GM18873 (cell line): ENCODE results near the gene IGSF8.
"Not testable (repeated sequence)": the region's sequence is repeated elsewhere in the genome, so short reads cannot be mapped to it uniquely, and the experiment has no call there.

Experiments used
- ATAC-seq: cut with Tn5 transposase; IDR thresholded peaks from one replicate; pipeline ENCODE4 v1.9.1; 2021; ENCODE audit warnings: mild to moderate bottlenecking, moderate library complexity, moderate number of reproducible peaks; ENCODE audit not compliant: unreplicated experiment, low FRiP score

IGSF8 gene

DNA sequence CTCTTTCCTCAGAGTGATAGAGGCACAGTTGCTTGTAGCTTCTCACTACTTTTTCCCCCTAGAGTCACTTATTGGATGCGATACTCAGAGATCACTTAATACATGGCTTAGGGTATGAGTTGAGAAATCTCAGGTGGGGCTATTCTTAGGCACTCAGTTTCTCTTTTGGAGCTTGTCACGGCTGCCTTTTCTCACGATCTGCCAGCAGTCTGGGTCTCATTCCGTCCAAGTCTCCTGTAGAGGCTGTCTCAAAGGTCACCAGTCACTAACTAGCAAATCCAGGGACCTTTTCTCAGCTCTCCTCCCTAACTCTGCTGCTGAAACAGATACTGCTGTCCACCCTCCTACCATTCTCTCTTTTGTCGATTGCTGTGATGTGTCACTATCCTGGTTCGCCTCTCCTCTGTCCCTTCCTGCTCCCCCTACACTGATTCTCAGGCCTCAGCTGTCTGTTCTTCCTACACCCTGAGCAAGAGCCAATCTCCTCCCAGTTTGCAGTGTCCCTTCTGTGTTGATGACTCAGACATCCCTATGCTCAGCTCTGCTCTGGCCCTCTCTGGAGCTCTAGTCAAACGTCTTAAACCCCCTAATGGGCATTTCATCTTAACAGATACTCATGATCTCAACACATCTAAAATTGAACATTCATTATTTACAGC is 29.6 kb upstream of the IGSF8 start:
- no peak for ATAC-seq

DNA sequence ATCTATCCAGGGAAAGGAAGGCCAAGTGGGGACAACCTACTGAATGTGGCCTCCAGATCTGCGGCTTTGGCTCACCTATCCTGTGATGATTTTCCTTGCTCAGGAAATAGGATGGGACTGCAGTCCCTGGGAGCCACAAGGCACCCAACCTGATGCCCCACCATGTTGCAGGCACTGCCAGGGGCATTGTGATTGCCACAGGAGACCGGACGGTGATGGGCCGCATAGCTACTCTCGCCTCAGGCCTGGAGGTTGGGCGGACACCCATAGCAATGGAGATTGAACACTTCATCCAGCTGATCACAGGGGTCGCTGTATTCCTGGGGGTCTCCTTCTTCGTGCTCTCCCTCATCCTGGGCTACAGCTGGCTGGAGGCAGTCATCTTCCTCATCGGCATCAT is 29.0 kb upstream of the IGSF8 start:
- no peak for ATAC-seq

DNA sequence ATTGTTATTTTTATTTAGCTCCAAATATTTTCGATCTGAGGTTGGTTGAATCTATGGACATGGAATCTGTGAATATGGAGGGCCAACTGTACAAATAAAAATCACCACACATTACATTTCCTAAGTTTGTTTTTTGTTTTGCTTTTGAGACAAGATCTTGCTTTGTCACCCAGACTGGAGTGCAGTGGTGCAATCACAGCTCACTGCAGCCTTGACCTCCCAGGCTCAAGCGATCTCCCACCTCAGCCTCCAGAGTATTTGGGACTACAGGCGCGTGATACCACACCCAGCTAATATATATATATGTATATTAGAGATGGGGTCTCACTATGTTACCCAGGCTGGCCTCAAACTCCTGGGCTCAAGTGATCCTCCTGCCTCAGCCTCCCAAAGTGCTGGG is 27.9 kb upstream of the IGSF8 start:
- ATAC-seq, result not testable (repeated sequence)

DNA sequence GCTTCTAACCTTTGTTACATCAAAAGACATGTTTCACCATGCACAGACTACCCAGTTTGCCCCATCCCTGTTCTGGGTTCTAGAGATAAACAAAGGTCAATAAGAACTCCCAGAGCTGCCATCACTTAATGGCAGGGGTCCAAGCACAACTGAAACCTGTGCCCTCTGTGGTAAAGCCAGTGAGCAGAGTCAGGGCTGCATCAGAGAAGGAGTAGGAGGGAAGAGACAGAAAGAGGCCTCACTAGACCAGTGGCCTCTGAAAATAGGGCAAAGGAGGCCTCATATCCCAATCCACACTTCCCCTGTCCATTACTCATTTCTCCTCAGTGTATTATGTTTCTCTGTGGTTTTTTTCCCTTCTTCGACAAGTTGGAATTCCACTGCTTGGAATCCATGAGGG is 27.3 kb upstream of the IGSF8 start:
- ATAC-seq, result no peak

DNA sequence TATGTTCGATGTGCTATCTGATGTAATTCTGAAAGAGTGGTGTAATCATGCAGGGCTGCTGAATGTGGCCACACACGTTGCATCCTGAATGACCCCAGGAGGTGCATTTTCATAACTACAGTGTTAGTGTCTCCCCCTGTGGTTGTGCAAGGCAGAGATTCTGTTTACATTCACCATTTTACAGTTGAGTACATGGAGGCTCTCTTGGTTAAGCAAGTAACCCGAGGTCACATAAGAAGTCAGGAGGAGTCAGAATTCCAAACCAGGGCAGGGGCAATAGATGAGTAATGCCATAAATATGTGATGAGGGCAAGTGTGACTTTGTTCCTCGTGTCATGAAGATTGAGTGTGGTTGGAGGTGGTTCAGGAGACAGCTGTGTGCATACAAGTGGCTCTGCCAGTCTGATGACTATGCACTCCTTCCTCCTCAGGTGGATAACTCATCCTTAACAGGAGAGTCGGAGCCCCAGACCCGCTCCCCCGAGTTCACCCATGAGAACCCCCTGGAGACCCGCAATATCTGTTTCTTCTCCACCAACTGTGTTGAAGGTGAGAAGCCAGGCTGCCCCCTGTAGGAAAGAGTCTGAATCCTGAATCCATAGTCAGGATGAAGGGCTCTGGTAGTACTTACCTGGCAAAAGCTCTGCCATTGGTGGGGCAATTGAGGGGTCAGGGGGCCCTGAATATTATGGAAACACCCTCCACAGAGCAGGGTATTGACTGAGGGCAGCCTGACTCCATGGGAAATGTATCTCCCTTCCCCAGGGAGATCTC is 26.5 kb upstream of the IGSF8 start:
- ATAC-seq, result no peak

DNA sequence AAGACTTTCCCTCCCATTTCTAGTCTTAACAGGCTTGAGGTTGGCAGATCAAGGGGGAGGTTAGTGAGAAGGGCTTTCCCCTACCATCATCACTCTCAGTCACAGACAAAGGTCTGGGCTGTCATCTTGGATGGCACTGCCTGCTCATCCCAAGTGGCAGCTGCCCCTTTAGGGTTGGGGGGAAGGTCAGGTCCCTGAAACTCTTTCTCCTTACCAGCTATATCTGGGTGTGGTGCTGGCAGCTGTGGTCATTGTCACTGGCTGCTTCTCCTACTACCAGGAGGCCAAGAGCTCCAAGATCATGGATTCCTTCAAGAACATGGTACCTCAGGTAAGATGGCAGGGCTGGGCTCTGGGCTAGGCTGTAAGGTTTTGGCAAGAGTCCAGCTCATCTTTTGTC is 25.3 kb upstream of the IGSF8 start:
- no peak for ATAC-seq

DNA sequence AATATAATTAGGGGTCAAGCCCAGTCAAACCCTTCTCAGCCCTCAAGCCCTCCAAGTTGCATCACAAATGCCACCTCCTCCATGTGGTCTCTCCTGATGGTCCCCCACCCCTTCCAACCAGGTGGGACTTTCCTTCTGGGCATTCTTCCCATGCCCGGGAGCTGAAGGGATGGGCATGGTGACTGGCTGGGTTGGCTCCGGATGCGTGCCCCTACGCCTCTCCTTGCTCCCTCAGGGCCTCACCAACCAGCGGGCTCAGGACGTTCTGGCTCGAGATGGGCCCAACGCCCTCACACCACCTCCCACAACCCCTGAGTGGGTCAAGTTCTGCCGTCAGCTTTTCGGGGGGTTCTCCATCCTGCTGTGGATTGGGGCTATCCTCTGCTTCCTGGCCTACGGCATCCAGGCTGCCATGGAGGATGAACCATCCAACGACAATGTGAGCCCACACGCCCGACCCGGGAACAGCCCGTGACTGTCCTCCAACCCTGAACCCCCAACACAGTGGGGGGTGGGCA is 24.6 kb upstream of the IGSF8 start:
- ATAC-seq, result no peak

DNA sequence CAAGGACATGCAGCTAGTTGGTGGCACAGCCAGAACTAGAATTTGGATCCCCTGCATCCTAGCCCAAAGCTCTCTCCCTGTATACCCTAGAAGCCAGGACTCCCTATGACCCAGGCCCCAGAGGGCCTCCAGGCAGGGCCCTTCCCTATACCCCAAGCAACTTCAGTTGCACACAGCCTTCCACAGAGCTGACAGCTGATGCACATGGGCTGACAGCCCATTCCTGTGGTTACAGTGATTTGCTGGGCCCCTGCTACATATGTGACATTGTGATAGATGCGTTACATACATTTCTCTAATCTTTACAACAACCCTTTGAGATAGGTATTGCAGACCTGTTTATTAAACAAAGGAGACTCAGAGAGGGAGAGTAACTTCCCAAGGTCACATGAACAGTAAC is 23.0 kb upstream of the IGSF8 start:
- ATAC-seq, result no peak

DNA sequence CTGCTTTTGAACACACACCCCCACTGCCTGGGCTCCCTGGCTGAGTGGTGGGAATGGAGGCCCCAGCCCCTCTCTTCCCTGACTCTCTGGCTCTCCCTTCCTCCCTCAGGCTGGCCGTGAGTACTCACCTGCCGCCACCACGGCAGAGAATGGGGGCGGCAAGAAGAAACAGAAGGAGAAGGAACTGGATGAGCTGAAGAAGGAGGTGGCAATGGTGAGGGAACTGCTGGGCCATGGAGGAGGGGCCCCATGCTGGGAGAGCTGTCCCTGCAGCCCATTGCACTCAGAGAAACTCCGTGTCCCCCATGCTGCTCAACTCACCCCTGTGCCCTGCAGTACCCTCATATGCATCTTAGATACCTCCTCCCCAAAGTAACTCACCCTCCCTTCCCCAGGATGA is 22.4 kb upstream of the IGSF8 start:
- ATAC-seq, result no peak

DNA sequence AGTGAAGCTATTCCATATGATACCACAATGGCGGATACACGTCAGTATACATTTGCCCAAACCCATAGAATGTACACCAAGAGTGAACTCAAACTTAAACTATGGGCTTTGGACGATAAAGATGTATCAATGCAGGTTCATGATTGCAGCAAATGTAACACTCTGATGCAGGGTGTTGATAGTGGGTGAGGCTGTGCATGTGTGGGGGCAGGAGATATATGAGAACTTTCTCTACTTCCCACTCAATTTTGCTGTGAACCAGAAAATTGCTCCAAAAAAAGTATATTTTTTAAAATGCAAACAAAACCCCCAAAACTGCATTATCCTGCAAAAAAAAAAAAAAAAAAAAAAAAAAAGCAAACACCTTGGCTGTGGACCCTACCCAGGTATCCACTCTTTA is 20.5 kb upstream of the IGSF8 start:
- no peak for ATAC-seq

DNA sequence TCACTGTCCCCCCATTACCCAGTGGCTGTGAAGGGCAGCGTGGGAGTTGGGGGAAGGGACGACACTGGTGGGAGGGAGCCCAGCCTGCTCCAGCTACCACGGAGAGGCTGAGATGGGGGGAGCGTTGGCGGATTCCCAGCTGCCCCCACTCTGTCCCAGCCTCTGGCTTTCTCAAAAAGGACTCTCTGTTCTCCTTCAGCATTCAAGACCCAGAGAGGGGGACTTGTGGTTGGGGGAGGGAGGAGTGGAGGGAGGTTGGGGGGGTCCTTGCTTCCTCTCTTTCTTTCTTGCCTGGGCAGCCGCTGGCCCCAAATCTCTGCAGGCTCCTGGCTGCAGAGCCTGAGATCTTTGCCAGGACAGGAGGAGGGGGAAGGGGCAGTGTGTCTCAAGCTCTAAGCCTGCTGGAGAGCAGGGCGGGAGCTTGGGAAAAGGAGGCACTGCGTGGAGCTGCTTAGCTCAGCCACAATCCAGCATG is 19.3 kb upstream of the IGSF8 start:
- no peak for ATAC-seq

DNA sequence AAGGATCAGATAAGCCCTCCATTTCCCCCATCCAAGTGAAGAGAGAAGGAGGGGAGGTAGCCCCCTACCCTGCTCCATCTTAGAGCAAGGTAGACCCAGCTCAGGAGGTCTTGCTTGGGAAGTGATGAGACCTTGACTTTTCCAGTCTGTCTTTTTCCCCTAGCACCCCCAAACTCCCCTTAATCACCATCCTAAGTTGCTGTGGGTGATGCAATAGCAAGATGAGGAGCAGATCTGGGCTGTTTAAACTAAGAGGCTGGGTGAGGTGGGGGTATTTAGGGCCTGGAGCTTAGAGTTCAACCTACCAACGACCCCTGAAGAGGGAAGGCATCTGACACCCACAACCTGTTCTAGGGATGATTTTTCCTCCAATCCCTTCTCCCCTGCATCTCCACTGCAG is 18.9 kb upstream of the IGSF8 start:
- no peak for ATAC-seq

DNA sequence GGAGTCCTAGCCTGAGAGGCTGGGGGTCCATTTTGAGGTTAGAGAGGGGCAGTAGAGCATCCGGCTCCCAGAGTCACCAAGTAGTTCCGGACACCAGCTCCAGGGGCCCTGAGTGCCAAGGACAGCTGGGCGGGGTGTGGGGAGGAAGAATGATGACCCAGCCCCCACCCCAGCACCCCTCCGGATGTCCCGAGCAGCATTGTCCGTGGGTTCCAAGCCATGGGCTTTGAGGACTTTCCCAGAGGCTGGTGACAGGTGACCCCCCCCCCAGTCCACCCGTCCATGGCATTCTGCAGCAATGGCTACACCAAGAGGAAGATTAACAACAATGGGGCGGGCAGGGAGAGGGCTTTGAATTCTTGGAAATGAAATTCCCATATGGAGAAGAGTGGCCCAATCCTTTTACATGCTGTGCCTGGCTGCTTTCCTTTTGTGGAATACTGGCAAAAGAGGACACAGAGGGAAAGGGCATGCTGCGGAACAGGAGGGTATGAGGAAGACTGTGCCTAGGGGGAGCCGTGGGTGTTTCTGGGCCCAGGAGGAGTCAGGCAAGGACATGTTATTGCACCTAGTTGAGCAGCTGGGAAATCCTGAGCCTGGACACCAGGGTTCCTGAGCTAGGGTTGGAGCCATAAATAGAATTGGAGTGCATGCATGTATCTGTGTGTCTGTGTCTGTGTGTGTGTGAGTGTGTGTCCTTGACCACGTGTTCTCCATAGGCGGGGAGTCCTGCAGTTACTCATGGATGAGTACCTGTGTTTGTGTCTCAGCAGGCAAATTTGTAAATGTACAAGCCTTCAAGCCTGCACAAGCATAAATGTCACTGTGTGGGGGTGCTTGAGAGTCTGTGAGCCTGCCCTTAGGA is 18.1 kb upstream of the IGSF8 start:
- no peak for ATAC-seq

DNA sequence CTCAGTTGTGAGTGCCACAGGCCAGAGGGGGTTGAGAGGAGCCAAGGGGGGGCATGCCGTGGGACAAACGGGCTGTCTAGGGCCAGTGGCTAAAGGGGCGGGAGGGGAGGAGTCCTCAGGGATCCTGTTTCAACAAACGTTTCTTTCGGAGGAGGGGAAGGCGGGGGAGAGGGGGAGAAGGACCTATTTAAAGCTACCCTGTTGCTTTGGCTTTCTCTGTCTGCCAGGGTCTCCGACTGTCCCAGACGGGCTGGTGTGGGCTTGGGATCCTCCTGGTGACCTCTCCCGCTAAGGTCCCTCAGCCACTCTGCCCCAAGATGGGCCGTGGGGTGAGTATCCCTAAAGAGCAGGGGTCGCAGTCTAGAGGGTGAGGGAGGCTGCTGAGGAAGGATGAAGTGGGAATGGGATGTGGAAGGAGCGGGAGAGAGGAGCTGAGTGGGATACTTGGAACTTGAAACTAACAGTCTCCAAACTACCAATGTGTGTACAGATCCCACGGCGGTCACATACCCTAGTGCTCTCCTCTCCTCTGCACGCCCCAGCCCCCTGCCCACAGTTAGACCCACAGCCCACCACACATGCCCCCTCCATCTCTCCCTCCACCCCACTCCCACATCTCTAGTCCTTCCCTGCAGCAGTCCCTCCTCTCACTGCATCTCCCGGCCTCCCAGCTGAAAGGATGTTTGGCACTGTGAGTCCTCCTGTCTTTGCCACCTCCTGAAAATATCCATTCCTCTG is 17.3 kb upstream of the IGSF8 start, which contains the start of gene ATP1A2:
Gene ATP1A2, plus strand, starts transcription at position 215 of the 738 bp plus-strand sequence. Its CDS starts 103 bp downstream, at position 318.
- no peak for ATAC-seq

DNA sequence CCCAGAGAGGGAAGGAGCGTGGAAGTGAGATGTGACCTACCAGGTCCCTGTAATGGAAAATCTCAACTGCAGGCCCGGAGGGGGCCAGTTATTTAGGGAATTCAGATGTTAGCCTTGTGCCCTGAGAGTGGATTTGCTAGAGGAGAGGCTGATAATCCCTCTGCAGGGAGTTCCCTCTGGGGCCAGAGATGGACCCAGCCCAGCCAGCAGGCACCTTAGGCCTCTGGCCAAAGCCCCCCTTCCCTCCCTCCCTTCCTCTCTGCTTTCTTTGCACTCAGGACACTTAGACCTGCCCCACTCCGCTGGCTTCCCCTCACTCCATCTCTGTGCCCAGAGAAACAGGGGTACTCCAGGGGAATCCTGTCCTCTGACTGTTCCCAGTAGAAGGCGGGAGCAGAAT is 15.7 kb upstream of the IGSF8 start:
- ATAC-seq, result no peak

DNA sequence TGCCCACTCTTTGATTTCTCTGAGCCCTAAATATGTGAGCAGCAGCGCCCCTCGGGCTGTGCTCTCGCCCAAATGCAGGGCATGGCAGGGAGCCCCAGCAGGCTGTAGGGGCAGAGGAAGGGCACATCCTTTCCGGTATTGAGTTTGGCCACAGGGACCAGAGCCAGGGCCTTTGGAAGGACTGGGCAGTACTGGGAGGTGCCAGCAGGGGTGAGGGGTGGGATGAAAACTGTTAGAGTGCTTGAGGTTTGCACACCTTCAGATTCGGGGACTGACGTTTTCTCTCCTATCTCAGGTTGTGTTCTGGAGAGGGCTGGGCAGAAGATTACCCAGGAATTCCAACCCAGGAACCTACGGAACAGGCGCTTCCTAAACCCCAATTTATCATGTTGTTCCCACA is 15.0 kb upstream of the IGSF8 start:
- no peak for ATAC-seq

DNA sequence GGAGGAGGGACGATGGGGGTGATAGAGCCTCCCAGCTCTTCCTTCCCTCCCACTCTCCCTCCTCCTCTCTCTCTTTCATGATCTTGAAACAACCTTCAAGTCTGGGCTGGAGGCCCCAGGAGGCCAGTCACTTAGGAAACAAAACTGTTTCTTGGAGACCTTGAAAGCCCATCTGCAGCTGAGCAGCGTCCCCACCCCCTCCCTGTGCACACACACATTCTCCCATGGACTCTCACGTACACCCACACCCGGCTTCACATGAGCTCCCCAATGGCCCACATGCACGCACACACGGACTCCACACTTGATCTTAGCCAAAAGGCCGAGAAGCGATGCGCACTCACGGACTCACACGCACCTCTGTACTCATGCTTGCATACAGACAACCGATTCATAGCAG is 13.9 kb upstream of the IGSF8 start:
- ATAC-seq, result no peak

DNA sequence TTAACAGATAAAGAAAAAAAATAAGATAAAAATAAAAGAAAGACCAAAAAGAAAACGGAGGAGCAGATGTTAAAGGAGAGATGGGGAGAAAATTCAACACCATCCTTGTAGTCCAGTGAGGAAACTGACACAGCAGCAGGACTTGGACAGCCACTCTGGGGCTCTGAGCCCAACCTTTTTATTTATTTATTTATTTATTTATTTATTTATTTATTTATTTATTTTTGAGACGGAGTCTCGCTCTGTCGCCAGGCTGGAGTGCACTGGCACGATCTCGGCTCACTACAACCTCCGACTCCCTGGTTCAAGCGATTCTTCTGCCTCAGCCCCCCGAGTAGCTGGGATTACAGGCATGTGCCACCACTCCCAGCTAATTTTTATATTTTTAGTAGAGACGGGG is 13.0 kb upstream of the IGSF8 start:
- ATAC-seq, result not testable (repeated sequence)

DNA sequence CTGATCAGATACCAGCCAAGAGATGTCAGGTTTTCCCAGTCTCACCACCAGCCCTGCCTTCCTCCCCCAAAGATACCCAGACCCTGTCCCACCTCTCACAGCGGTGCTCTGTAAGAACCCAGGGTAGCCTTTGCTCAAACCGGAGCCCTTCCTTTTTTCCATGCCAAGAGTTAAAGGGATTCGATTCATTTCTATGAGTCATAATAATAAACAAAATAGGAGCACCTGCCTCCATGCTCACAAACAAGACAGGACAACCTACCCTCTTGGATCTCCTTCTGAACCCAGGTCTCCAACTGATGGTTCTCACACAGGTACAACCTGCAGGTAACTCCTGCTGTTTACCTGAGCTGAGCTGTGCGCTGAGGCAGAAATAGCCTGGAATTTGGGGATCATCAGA is 11.3 kb upstream of the IGSF8 start:
- no peak for ATAC-seq
